GM21423 (cell line): ENCODE measurements around the gene METRNL.
"Not testable (repeated sequence)": the region's sequence is repeated elsewhere in the genome, so short reads cannot be mapped to it uniquely, and the experiment has no call there.

Experiments
- ATAC-seq: cut with Tn5 transposase; IDR thresholded peaks from one replicate; pipeline ENCODE4 v1.9.1; 2021; ENCODE audit warnings: mild to moderate bottlenecking, moderate library complexity; ENCODE audit not compliant: unreplicated experiment

The METRNL gene

DNA sequence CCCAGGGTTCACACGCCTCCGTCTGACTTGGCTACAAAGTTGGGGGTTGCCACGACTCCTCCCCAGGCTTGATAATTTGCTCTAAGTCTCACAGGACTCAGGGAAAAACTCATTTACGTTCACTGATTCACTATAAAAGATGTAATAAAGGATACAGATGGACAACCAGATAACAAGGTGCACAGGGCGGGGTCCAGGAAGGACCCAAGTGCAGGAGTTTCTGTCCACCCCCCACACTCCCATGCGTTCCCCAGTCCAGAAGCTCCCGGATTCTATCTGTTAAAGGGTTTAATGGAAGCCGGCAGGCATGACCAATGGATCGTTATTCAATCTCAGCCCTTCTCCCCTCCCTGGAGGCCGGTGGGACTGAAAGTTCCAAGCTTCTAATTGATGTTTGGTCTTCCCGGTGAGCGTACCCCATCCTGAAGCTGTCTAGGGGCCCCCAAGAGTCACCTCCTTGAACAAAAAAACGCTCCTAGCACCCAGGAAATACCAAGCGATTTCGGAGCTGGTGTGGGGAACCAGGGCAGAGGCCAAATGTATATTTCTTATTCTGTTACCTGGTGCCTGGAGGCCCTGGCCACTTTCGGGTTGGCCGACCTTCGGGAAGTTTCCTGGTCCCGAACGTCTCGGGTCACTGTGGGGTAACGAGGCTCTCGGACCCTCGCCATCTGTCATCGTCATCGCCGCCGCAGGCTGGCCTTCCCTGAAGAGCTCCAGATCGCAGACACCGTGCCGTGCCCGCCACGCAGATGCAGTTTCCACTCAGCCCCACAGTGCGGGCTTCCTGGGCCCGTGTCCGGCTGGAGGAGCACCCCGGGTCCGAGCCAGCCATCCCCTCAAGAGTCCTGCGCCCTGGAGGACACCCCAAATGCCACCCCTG, 13.5 kb upstream of the METRNL start:
- ATAC-seq: no peak

DNA sequence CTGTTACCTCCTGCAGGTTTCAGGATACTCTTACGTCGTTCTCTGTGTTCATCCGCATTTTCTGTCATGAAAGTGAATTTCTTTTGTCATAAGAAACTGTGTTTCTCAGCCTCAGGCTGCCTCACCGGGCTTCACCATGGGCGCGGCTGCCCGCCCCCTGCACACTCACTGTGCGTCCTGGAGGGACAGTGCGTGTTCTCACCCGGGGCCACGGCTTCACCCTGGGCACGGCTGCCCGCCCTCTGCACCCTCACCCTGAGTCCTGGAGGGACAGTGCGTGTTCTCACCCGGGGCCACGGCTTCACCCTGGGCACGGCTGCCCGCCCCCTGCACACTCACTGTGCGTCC, 12.9 kb upstream of the METRNL start:
- not testable (repeated sequence) for ATAC-seq

DNA sequence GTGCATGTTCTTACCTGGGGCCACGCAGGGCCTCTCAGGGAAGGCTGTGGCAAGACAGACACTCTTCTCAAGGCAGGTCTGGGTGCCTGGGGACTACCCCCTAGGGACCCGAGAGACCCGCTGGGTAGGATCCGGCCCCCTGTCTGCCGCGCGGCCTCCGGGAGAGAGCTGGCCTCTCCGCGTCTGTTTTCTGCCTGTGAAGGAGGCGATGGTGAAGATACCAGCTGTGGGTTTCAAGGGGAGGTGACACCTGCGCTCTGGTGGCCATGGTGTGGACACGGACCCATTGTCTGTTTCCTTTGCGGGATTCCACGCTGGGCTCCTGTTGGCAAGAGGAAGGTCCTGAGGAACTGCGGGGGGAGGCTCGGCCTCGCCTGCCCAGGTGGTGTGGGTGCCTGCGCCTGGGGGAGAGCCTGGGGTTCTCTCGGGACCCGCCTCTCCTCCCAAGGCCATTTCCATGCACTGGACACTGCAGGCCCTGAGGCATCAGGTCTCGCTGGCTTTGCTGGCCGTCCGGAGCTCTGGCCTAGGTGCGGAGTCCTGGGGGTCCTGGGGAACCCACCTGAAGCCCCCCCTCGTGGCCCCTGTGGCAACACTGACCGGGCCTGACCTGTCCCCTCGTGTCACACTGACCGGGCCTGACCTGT, 12.2 kb upstream of the METRNL start:
- no peak for ATAC-seq

DNA sequence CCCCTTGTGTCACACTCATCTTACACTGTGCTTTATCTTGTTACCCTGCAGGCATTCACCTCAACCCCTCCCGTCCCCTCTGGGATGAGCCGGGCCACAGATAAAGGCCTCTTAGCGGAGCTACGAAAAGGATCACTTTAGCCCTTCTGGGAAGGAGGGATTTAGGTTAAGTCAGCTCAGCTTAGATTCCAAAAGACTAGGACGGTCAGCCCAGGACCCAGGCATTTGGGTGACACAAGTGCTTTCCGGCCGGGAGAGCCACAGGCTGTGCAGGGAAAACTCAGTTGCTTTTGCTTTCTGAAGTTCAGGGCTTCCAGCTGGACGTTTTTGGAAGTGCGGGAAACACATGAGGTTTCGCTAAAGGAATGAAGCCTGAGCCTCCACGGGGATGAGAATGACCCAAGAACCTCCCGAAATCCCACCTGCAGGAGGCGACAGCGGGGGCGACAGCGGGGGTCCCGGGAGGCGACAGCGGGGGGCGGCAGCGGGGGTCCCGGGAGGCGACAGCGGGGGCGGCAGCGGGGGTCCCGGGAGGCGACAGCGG, 11.6 kb upstream of the METRNL start:
- ATAC-seq: no peak

DNA sequence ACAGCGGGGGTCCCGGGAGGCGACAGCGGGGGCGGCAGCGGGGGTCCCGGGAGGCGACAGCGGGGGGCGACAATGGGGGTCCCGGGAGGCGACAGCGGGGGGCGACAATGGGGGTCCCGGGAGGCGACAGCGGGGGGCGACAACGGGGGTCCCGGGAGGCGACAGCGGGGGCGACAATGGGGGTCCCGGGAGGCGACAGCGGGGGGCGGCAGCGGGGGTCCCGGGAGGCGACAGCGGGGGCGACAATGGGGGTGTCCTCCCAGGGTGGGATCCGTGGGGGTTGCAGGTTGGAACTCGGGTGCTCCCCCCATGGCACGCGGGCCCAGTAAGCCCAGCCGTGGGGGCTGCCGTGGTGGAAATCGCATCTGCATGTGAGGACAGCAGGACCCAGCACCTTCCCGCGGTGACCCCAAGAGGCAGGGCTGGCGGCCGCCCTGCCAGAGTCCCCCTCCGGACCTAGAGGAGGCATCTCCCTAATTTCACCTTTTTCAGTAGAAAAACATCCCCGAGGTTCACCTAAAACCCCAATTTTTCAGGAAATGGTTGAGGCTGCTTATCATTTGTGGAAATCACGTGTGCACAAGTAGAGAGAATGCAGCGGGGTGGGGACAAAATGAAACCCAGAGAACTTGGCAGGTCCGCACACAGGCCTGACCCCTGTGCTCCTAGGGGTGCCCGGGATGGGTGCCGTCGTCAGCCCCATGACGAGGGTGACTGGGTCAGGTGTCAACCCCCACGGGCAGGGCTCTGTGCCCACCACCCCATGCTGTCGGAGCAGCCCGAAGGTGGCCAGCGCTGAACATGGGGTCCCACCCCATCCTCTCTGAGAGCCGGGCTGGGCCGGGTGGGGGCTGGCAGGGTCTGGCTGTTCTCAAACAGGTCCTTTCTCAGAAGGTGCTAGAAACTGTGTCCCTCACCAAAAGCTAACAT, 10.5 kb upstream of the METRNL start:
- ATAC-seq: no peak

DNA sequence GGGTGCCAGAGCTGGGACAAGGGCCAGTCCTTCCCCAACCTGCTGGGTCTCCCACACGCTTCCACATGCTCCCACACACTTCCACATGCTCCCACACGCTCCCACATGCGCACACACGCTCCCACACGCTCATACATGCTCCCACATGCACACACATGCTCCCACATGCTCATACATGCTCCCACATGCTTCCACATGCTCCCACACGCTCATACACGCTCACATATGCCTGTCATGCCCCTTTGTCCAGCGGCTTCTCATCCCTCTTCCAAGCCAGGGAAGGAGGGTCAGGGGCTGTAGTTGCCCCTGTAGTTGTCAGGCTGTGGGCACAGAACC, 9.9 kb upstream of the METRNL start:
- no peak for ATAC-seq

DNA sequence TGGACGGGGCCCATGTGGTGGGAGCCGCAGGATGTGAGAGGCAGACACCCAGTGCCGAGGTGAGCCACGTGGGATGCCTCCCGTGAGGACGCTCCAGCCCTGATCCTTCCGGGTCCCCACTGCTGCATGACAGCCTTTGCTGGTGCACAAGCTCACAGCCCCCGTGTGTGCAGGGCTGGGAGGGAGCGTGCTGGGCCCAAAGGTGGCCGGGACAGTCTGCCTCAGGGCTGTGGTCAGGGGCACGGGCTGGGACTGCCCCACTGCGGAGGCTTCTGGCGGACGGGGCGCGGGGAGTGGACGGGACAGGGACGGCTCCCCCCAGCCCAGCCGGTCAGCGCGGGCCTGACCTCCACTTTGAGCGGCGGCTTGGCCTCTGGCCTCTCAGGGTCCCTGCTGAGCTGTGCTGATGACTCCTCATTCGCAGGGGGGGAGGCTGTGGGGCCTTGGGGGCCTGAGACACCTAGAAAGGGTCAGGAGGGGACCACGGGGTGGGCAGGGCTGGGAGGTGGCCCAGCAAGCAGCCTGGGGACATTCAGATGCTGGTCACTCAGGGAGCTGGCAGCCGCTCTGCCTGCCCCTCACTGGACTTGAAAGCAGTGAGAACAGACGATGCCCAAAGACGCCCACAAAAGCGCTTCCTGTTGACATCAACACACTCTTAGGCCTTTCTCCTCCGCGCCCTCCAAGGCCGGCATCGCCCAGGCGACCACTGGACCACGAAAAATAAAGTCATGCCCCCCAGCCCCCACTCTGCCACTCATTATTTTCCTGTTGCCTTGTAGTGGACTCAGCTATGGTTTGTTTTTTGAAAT, 9.3 kb upstream of the METRNL start:
- no peak for ATAC-seq

DNA sequence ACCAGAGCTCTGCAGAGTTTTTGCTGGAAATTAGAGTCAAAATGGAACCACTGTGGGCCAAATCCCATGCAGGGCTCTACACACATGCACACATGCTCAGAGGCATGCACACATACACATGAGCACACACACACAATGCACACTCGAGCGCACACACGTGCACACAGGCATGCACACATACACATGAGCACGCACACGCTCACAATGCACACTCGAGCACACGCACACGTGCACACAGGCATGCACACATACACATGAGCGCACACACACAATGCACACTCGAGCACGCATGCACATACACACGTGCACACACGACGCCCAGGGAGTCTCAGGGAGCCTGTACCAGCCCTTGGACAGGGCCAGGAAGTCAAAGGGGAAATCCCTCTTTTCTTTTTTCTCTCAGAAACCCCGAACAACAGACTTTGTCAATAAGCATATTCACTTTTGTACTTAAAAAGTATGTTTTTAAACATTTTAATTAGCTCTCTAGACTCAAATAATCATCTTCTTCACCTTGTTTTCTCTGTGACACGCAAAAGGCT, 8.5 kb upstream of the METRNL start:
- no peak for ATAC-seq

DNA sequence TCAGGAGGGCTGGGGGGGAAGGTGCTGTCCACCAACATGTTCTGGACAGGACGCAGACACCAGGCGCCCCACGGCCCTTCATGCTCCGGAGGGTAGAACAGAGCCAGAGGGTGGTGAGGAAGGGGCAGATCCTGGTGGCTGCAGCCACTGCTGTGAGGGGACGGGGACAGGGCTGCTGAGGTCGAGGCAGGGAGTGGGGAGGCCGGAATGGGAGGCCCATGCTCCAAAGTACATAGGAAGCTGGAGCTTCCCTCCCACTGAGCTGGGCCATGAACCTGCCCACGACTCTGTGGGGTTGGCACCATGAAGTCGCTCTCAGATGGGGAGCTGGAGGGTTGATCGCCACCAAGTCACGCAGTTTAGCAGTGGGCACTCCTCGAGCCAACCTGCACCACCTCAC, 8.0 kb upstream of the METRNL start:
- ATAC-seq: no peak

DNA sequence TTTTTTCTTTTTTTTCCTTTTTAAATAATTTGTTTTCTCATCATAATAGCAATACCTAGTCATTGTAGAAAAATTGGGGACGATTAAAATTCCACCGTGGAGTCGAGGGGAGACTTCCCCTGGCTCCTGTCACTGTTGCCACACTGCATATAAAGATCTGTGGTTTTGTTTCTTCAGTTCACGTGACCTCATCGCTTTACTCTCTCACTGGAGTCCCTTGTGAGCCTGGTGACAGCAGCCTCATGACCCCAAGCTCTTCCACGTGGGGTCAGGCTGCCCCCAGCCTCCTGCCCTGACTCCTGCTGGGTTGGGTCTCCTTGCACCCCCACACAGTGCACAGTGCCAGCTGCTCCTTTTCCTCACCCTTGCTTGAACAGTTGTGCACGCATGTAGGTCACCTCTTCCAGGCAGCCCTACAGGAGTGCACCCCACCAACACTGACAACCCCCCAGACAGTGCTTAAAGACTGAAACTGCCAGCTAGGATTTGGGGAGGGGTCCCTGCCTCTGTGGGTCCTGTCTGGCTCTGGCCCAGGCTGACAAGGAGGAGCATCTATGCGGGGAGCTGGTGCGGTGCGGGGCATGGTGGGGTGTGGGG, 7.3 kb upstream of the METRNL start:
- ATAC-seq: no peak

DNA sequence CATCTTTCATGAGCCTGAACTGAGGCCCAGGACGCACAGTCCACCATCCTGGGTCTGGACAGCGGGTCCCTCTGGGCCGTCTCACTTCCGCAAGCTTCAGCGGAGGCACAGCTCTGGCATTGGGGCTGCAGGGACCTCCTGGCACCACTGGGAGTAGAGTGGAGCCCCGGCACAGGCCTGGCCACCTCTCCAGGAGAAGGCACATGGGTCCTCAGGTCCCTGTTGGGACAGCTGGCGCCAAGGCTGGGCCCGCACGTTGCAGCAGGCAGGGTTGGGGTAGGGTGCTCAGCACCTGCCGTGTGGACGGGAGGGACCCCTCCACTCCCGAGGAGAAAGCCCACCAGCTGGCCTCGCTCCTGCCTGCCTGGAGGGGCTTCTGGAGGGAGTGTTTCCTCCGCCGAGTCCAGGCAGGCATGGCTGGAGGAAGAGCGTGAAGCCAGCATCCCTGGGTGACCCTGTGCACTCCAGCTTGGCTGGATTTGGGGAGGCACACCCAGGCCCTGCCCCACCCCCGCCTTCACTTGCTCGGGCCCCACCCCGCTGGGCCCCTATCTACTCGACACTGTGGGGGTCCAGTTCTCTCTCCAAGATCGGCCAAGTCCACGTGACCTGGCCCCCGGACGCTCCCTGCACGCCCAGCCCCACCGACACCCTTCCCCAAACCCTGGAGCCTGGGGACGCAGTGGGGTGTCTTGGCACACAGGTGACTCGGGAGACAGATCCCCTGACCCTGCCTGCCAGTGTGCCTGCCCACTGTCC, 6.6 kb upstream of the METRNL start:
- no peak for ATAC-seq

DNA sequence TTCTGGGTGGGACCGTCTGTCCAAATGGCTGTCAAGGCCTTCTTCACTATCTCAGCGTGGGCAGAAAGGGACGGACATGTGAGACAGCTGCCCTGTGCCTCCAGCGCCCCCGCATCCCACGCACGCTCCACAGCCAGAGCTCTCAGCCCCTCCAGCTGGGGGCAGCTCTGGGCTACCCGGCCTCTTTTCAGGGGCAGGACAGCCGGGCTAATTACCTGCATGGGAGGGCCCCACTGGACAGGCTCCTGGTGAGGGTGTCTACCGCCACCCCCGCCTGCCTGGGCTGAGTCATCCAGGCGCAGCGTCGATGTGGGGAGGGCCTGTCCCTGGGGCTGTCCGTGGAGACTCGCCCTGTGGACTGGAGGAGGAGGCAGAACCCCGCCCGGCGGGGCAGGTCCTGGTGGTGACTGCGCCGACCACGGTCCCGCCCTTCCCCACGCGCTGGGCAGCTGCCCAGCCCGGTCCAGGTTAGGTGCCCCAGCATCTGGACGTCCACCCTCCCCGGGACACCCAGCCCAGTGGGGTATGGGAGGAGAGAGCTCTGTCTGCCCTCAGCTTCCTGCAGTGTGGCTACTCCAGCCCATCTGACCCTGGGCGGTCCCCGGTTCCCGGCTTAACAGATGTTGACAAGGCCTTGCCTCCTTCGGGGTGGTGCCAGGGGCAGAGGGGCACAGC, 5.9 kb upstream of the METRNL start:
- no peak for ATAC-seq

DNA sequence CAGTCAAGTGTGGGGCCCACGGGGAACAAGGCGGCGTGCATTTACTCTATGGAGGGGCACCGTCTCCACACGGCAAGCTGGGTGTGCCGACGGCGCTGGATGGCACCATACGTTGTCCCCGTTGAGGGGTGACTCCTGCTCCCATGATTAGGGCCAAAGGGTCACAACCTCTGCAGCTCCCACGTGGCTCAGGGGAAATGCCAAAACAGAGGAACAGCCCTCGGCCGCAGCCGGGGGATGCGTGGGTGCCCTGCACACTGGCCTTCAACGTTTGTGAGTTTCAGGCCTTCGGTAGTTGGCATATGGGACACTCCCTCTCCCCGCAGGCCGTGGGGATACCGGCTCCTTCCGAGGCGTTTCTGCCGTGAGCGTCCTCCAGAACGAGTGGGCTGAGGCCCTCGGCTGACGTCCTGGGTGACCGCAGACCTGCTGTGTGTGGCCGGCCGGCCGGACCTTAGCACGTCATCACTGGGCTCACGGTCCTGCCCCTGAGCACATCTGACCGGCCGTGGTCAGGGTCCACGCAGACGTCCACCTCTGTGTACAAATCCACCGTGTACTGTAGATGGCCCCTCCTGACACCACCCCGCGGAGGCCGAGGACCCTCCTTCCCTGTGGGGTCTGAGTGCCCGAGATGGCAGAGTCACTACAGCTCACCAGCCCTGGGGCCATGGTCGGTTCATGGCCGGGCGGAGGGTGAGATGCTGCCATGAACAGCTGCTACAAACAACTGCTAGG, 4.8 kb upstream of the METRNL start:
- no peak for ATAC-seq

DNA sequence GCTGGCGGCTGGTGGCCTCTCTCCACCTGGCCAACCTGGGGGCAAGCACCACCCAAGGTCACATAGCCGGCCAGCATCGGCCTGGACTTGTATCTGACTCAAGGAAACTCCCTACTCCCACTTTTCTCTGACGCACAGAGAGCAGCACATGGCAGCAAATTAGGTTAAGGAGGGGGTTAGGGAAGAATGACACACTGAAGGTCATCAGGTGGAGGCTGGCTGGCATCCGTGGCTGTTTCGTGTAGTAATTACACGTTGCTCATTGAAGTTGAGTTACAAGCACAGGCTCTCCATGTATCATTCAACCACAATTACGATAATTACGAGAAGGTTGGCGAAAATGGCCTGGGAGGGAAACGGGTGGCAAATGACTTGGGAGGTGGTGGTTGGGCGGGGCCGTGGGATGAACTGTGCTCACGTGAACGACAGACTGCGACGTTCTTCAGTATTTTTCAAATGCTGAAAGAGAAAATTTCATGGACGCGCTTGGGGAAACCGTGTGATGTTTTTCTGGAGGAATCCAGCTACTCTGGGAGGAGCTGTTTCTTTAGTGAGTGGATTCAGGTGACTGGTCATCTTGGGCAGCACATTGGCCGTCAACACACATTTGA, 4.0 kb upstream of the METRNL start:
- no peak for ATAC-seq

DNA sequence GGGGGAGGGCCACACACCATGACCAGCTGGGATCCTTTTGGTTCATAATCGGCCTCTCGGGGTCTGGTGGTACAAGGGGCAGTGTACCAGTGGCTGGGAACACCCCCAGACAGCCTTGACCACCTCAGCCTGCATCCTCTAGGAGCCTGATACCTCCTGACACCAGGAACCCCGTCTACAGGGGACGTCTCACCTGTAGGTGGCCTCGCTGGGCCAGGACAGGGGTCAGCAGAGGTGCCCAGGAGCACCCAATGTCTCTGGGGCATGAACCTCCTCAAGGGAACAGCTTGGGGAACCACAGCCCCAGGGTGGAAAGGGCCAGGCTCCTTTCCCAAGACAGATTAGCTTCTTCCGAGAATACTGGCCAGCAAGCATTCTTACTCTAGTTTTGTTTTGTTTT, 2.5 kb upstream of the METRNL start:
- ATAC-seq: no peak

DNA sequence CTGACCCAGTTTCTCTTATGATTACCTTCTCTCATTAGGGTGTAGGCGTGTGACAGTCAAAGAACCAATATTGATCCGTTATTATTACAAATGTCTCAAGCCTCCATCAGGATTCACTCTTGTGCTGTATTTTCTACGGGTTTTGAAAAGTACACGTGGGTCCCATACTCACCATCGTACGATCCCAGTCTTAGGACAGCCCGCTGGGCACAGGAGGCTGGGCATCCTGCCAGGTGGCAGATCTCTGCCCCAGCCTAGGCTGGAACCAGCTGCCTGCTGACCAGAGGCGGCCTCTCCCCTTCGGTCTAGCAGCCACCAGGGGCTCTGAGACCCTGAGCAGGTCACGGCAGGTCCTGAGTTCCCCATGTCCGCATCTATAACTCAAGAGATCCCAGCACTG, 2.0 kb upstream of the METRNL start:
- ATAC-seq: no peak

DNA sequence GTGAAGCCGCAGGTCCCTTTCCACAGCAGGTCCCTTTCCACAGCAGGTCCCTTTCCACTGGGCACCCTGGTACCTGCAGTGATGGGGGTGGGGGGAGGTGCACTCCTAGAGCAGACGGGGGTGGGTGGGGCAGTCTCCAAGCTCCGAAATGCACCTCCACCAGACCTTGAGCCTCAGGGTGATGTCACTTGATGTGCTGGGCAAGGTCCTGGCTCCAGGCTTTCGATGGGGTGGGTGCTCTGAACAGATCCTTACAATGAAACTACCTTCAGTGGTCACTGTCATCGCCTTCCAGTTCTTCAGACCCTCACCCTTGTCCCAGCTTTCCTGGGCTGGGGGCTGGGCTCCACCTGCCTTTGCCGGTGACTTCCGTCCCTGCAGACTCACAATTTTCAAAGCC, 1.5 kb upstream of the METRNL start:
- ATAC-seq: no peak
